ENCODE measurements around the gene ASCL4.

ASCL4 gene

GRCh38 chr12:107779077-107779831 lies 4.8 kb downstream of the ASCL4 start:
- DNase-seq: no peak

DNA sequence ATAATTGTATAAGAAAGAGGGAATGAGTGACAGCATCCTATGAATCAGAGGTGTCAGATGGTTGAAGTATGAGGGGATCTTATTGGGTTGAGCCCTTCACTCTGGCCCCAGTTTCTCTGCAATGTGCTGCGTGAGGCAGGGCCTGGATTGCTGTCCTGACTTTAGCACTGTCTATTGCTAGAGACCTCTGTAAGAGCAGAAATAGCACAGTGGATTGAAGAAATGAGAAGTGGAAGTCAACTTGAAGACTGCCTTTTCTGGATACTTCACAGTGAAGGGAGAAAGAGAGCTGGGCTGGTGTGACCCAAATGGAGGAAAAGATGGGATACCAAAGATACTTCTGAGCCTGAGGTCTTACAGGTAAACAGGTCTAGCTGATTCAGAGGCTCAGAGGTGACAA lies 5.8 kb downstream of the ASCL4 start:
- no peak for DNase-seq

- no peak for DNase-seq
These were observed 7.6 kb downstream of the ASCL4 start for GRCh38 chr12:107782067-107782466.

- no peak for DNase-seq
These were observed 9.2 kb downstream of the ASCL4 start for GRCh38 chr12:107783406-107784376.

- no peak for DNase-seq
These were observed 13.8 kb downstream of the ASCL4 start for GRCh38 chr12:107788281-107788680.

GRCh38 chr12:107788690-107789458 lies 14.4 kb downstream of the ASCL4 start:
- peak; percentile 82 for DNase-seq

DNA sequence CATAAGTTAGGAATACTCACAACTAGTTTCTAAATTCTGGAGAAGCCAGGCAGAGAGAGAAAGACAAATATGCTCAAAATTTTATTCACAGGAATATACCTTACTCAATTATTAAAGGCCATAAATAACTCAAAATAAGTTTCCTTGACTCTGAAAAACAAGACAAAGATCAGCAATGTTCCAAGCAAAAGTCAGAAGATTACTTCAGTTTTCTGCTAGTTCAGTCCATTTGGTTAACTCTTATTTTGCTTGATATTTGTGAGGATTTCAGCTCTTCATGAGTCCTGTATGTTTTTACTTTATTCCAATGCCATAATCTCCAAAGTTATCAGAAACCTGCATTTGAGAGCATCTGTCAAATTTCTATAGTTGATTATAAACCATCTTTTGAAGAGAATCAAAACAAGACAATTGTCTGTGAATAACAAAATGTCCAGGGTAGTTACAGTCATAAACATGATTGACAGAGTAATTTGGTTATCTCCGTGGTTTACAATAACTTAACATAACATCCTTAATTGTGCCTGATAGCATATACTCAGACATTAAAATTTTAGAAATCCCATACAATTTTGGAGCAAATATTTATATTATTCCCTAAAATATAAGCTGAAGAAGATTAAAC lies 17.1 kb downstream of the ASCL4 start:
- DNase-seq: no peak

DNA sequence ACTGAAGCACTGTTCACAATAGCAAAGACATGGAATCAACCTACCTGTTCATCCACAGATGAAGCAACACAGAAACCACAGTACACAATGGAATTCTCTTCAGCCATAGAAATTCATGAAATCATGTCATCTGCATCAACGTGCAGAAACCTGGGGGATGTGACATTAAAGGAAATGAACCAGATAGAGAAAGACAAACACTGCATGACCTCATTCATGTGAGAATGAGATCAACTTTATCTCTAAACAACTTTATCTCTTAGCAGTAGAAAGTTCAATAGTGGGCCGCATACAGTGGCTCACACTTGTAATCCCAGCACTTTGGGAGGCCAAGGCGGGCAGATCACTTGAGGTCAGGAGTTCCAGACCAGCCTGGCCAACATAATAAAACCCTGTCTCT lies 19.9 kb downstream of the ASCL4 start:
- DNase-seq: no peak

GRCh38 chr12:107798580-107798979 lies 24.1 kb downstream of the ASCL4 start:
- DNase-seq: no peak

DNA sequence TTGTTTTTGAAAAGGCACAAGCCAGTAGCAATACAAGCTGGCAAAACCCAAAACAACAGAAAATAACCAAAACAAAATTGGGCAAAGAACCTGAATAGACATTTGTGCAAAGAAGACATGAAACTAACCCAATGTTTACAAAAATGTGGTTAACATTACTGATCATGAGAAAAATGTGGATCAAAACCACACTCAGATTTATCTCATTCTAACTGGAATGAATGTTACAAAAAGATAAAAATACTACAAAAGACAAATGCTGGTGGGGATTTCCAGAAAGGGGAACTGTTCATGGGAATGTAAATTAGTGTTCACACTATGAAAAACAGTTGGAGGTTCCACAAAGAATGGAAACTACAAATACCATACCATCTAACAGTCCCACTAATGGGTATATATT lies 26.6 kb downstream of the ASCL4 start:
- DNase-seq: no peak

DNA sequence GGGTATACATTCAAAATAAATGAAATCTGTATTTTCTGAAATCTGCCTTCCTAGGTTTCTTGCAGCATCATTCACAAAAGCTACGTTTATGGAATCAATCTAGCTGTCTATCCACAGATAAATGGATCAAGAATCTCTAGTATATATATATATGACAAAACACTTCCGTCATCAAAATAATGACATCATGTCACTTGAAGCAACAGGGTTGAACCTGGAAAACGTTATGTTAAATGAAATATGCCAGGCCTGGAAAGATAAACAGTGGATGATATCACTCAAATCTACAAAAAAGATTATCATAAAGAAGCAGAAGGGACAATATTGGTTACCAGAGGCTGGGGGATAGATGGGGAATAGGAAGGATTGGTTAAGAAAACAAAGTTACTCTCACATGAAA lies 28.6 kb downstream of the ASCL4 start:
- DNase-seq: no peak

GRCh38 chr12:107805488-107806180 lies 31.1 kb downstream of the ASCL4 start:
- DNase-seq: no peak

GRCh38 chr12:107807471-107808150 lies 33.1 kb downstream of the ASCL4 start:
- DNase-seq: no peak

DNA sequence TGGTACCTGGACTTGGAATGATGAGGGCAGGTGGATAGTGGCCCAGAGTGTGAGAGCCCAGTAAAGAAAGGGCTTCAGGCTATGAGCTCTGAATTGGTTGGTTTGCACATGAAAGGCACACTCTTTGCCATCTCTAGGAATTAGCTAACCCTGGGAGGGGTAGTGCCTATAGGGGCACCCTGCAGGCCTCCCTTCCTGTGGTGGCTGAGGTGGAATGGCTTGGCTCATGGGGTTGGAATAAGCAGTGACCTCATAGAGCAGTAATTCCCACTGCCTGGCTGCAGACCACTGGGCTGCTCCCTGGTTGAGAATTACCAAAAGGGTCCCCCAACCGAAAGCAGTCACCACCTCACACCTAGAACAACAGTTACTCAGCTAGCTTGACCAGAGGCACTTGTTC lies 42.7 kb downstream of the ASCL4 start:
- DNase-seq: no peak

- no peak for DNase-seq
These were observed 44.5 kb downstream of the ASCL4 start for GRCh38 chr12:107818984-107819383.

- no peak for DNase-seq
These were observed 47.9 kb downstream of the ASCL4 start for GRCh38 chr12:107822356-107822755.
